KBM-7 (cell line): Measurements from ENCODE around the gene ITGAL.
"Not testable (repeated sequence)": the region's sequence is repeated elsewhere in the genome, so short reads cannot be mapped to it uniquely, and the experiment has no call there.

Experiments used
- DNase-seq: peaks from one replicate; pipeline ENCODE4 v3.0.0-alpha.2; 2015
- in situ Hi-C: fragments of 300-500 bp; cut with MboI; formaldehyde crosslinking; loops from 2 replicates; pipeline ENCODE4 v1.14.3; 2020; ENCODE audit warnings: low sequenced_read_pairs, low pct_unique_long_range_greater_than_20kb, mixed read lengths

ITGAL gene

GRCh38 chr16:30522702-30523463 is 50.3 kb downstream of the ITGAL start:
- DNase-seq, in situ Hi-C loops: not testable (repeated sequence)

- in situ Hi-C loops = no loop called here
Measured at GRCh38 chr16:30523768-30524574, 51.4 kb downstream of the ITGAL start.

DNA sequence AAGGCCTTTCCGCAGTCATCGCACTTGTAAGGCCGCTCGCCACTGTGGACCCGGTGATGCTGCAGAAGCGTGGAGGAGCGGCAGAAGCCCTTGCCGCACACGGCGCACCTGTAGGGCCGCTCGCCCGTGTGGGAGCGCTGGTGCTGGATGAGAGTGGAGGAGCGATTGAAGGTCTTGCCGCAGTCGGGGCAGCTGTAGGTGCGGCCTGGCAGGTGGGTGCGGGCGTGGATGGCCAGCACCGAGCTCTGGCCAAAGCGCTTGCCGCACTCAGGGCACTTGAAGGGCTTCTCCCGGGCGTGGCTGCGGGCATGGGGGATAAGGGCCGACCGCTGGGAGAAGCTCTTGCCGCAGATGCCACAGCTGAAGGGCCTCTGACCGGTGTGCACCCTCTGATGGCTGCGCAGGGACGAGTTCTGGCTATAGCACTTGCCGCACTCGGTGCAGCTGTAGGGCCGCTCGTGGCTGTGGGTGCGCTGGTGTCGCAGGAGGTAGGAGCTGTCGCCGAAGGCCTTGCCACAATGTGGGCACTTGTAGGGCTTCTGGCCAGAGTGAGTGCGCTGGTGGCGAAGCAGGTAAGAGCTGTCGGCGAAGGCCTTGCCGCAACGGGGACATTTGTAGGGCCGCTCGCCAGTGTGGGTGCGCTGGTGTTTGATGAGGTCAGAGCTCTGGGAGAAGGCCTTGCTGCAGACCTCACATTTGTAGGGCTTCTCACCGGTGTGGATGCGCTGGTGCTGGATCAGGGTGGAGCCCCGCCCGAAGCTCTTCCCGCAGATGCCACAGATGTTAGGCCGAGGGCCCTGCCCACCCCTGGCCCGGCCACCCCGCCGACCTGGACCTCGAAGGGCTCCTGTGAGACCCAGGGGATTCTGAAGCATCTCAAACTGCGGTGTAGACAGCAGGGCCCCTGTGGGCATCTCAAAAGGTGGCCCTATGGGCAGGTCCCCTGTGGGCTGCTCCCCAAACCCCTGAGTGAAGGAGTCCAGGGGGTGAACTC is 52.3 kb downstream of the ITGAL start:
- in situ Hi-C loops = no loop called here
- DNase-seq = no peak

More at GRCh38 chr16:30523768-30524574, 51.4 kb downstream of the ITGAL start:
- no peak for DNase-seq

GRCh38 chr16:30525844-30526136 is 53.2 kb downstream of the ITGAL start:
- in situ Hi-C loops = no loop called here
- no peak for DNase-seq

DNA sequence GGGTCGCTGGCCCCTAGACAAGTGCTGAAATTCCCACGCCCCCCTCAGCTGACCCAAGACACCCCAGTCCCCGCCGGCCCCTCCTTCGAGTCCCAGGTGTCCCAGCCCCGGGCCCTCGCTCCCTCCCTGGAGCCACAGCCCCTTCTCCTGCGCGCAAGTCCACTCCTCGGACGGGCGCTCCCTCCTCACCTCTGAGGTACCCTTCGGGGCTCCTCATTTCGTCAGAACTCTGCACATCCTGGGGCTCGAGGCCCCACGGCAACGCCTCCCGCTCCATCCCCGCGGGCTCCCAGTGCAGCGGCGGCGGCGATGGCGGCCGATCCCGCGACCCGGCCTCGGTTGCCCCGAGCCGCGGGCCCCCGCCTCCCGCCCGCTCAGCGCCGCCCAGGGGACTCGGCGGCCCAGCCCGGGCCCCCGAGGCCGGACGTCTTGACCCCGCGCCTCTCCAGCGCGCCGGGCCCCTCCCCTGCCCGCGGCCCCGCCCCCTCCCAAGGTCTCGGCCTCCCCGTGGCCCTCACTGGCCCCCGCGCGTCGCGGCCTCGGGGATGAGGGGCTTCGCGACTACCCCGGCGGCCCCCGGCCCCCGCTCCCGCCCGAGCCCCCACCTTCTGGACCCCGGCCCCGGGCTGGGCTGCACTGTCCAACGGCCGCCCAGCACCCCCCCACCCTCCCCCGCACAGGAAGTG is 53.7 kb downstream of the ITGAL start, which contains the start of gene ZNF768:
Gene ZNF768 (minus strand): TSS at position 430 of the 686 bp plus-strand sequence. CDS start 153 bp downstream, at position 277.
- in situ Hi-C loops = no loop called here
- DNase-seq = peak; percentile 51

GRCh38 chr16:30526823-30527634 is 54.5 kb downstream of the ITGAL start:
- in situ Hi-C loops = no loop called here

GRCh38 chr16:30527635-30528178 is 55.2 kb downstream of the ITGAL start:
- peak; percentile 81 for DNase-seq
- in situ Hi-C loops = no loop called here

More at GRCh38 chr16:30526823-30527634, 54.5 kb downstream of the ITGAL start:
- DNase-seq = peak; percentile 99

DNA sequence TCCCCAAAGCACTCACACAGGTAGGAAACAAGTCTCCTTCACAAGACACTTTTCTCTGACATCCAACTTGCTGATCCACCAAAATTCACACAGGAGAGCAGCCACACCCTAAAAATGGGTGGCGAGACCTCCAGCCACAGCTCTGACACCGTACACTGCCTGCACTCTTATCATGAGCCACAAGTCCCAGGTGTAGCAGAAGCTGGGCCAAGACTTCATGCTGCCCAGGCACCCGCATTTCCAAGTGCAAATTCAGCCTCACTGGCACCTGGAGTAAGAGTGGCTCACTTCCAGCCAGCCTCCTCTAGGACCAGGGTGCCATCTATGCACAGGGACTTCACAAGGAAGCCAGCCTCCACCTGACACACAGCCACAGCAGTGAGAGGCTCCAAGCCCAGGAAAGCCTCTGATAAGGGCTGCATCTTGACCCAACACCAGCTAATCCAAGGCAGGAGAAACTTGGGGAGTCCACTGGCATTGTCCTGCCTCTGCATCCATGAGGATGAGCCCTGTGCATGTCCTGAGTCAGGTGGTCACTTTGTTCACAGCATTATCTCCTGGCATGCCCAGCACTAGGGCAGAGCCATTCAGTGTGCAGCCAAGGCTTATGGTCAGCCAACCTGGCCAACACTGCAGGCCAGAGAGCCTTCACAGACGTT is 56.4 kb downstream of the ITGAL start:
- in situ Hi-C loops = no loop called here
- no peak for DNase-seq

DNA sequence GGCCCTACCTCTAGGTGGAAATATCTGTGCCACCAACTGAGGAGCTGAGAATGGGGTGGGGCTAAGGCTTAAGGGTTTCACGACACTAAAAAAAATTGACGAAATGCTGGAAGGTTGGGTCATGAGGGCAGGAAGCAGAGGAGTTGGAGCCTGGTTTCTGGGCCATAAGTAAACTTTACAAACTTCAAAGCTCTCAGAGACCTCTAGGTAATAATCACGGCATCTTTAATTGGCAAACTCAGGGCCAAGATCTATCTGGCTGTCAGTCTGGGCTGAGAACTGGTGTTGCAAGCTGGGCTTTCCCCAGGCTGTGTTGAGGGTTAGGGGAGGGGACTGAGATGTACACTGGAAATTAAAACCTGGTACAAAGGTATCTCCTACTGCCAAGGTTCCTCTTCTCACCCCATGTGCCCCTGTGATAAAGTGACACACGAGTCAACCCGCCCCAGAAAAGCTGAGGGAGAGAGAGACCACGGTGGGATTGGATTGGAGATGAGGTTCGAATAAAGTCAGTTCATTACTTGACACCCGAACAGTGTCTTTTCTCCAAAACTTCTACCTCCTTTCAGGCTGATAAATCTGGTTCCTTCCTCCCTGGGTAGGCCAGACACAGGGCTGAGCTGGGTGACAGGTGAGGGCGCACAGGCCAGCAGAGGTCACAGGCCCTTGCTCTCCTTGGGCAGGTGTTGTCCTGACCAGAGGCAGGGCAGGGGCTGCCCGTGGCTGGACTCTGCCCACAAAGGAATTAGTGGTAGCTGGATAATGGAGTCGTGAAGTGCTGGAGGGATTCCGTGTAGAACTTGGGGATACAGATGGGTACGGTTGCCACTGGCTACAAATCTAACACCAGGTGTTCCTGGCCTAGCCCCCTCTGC is 57.9 kb downstream of the ITGAL start:
- DNase-seq = no peak
- in situ Hi-C loops = no loop called here

- DNase-seq = no peak
- in situ Hi-C loops = no loop called here
Measured at GRCh38 chr16:30532285-30533145, 60.0 kb downstream of the ITGAL start.

GRCh38 chr16:30533146-30533522 is 60.6 kb downstream of the ITGAL start:
- DNase-seq = no peak
- in situ Hi-C loops = no loop called here

GRCh38 chr16:30533748-30534367 is 61.3 kb downstream of the ITGAL start:
- DNase-seq = peak; percentile 47
- in situ Hi-C loops = no loop called here

- DNase-seq = peak; percentile 87
- in situ Hi-C loops = no loop called here
Measured at GRCh38 chr16:30534368-30535105, 62.0 kb downstream of the ITGAL start, which contains the start of gene ZNF747. Gene ZNF747 (minus strand): TSS chr16:30534858. CDS start chr16:30534679, 179 bp downstream.

- in situ Hi-C loops = no loop called here
- DNase-seq = no peak
Measured at GRCh38 chr16:30535106-30535776, 62.7 kb downstream of the ITGAL start.
